ENCODE data around the gene RIMBP2.

- TF ChIP-seq CTCF (conservative IDR thresholded peaks at IDR 0.05 in 1 of 2, IDR thresholded peaks at IDR 0.05 in 1 of 2; ENCODE audit: extremely low read depth in 1 of 2, insufficient read depth in 1 of 2, low read depth in 1 of 2, low read length in 2 of 2) = no peak
- TF ChIP-seq EZH2 (IDR thresholded peaks at IDR 0.05; ENCODE audit: borderline replicate concordance, low read length) = no peak
Measured at GRCh38 chr12:130465626-130466025, 250.5 kb downstream of the RIMBP2 start.
